GM23338 (cell line): Measurements from ENCODE around the gene GP1BB. TPM values are rescaled to one million over a fixed set of nuclear protein-coding genes. Genes with fewer than 3 reads are reported as not detected.

Experiments
- ATAC-seq: fragments of 200-7000 bp; cut with Tn5 transposase; 3 replicates; pipeline ENCODE4 v1.9.1; 2020
- DNase-seq: peaks from one replicate; pipeline ENCODE4 v3.0.0-alpha.2; 2015; ENCODE audit warnings: low spot score
- H2AFZ ChIP-seq: fragments of 200-600 bp; sonication (generic); 2 replicates; pipeline ENCODE4 v1.8.0; 2016; ENCODE audit warnings: antibody characterized with exemption, mild to moderate bottlenecking, moderate library complexity
- H3F3A ChIP-seq: fragments of 200-600 bp; sonication (generic); replicated peaks from 2 replicates; pipeline ENCODE4 v1.8.0; 2017; ENCODE audit warnings: antibody characterized with exemption, mixed run types, low read depth
- H3K27ac ChIP-seq: fragments of 200-600 bp; sonication (generic); 2 replicates; pipeline ENCODE4 v1.6.1; 2016; ENCODE audit warnings: low read depth
- H3K27me3 ChIP-seq: fragments of 200-600 bp; sonication (generic); 2 replicates; pipeline ENCODE4 v1.8.0; 2016; ENCODE audit warnings: mild to moderate bottlenecking, mixed run types, moderate library complexity; ENCODE audit not compliant: insufficient read depth
- H3K36me3 ChIP-seq: fragments of 200-600 bp; sonication (generic); 2 replicates; pipeline ENCODE4 v1.8.0; 2016; ENCODE audit warnings: mild to moderate bottlenecking; ENCODE audit not compliant: insufficient read depth
- H3K4me1 ChIP-seq: fragments of 200-600 bp; sonication (generic); 2 replicates; pipeline ENCODE4 v1.8.0; 2016; ENCODE audit warnings: mild to moderate bottlenecking, moderate library complexity; ENCODE audit not compliant: insufficient read depth
- H3K4me2 ChIP-seq: fragments of 200-600 bp; sonication (generic); 2 replicates; pipeline ENCODE4 v1.7.1; 2017; ENCODE audit warnings: mixed run types
- H3K4me3 ChIP-seq: fragments of 200-600 bp; sonication (generic); 2 replicates; pipeline ENCODE4 v1.6.1; 2016; ENCODE audit warnings: mixed run types
- H3K79me2 ChIP-seq: fragments of 200-600 bp; sonication (generic); replicated peaks from 2 replicates; pipeline ENCODE4 v1.8.0; 2017; ENCODE audit warnings: mild to moderate bottlenecking; ENCODE audit not compliant: insufficient read depth
- H3K9me2 ChIP-seq: fragments of 200-600 bp; sonication (generic); 2 replicates; pipeline ENCODE4 v1.8.0; 2017; ENCODE audit not compliant: insufficient read depth
- H4K20me1 ChIP-seq: fragments of 200-600 bp; sonication (generic); replicated peaks from 2 replicates; pipeline ENCODE4 v1.8.0; 2017; ENCODE audit warnings: mild to moderate bottlenecking; ENCODE audit not compliant: insufficient read depth
- H3K27ac Mint-ChIP-seq: 2 replicates; pipeline ENCODE4 v1.8.0; 2020; ENCODE audit warnings: inconsistent platforms, mild to moderate bottlenecking, moderate library complexity, mixed read lengths
- H3K27me3 Mint-ChIP-seq: 3 replicates; pipeline ENCODE4 v1.8.0; 2022; ENCODE audit warnings: low read depth, mild to moderate bottlenecking, moderate library complexity, mixed read lengths, inconsistent platforms; ENCODE audit not compliant: insufficient read depth, poor library complexity
- H3K36me3 Mint-ChIP-seq: 3 replicates; pipeline ENCODE4 v1.8.0; 2021; ENCODE audit warnings: low read depth, mild to moderate bottlenecking, inconsistent platforms, moderate library complexity, mixed read lengths
- H3K4me1 Mint-ChIP-seq: 3 replicates; pipeline ENCODE4 v1.8.0; 2020; ENCODE audit warnings: mild to moderate bottlenecking, inconsistent platforms, mixed read lengths
- H3K4me3 Mint-ChIP-seq: 3 replicates; pipeline ENCODE4 v1.8.0; 2021; ENCODE audit warnings: moderate library complexity, mild to moderate bottlenecking, inconsistent platforms, mixed read lengths
- H3K9me3 Mint-ChIP-seq: 3 replicates; pipeline ENCODE4 v1.8.0; 2020; ENCODE audit warnings: moderate library complexity, mild to moderate bottlenecking, inconsistent platforms, mixed read lengths
- CREB1 ChIP-seq: fragments of 250-450 bp; sonication (Bioruptor Pico); IDR thresholded peaks from 2 replicates; pipeline ENCODE4 v1.5.0; 2020; ENCODE audit warnings: low read depth, mild to moderate bottlenecking, moderate library complexity
- EZH2 ChIP-seq: fragments of 200-600 bp; sonication (generic); IDR thresholded peaks from one replicate; pipeline ENCODE4 v1.8.0; 2017; ENCODE audit warnings: antibody characterized with exemption, mild to moderate bottlenecking, low read depth; ENCODE audit not compliant: unreplicated experiment
- EZH2phosphoT487 ChIP-seq: fragments of 200-600 bp; sonication (generic); IDR thresholded peaks from one replicate; pipeline ENCODE4 v1.8.1; 2018; ENCODE audit warnings: antibody characterized with exemption; ENCODE audit not compliant: unreplicated experiment
- NANOG ChIP-seq: IDR thresholded peaks from 2 replicates; pipeline ENCODE4 v1.6.1; 2016; ENCODE audit warnings: antibody characterized with exemption, borderline replicate concordance
- POLR2AphosphoS5 ChIP-seq: IDR thresholded peaks from 2 replicates; pipeline ENCODE4 v1.6.1; 2016; ENCODE audit warnings: antibody characterized with exemption, low read depth
- STAT1 ChIP-seq: IDR thresholded peaks from one replicate; pipeline ENCODE4 v1.6.1; 2016; ENCODE audit warnings: antibody characterized with exemption; ENCODE audit not compliant: unreplicated experiment
- ZNF114 ChIP-seq: fragments of 250-450 bp; sonication (Bioruptor Pico); IDR thresholded peaks from 2 replicates; pipeline ENCODE4 v1.5.0; 2020; ENCODE audit warnings: mild to moderate bottlenecking, moderate library complexity
- ZNF331 ChIP-seq: fragments of 250-450 bp; sonication (Bioruptor Pico); IDR thresholded peaks from 2 replicates; pipeline ENCODE4 v1.5.0; 2020; ENCODE audit warnings: low read depth, mild to moderate bottlenecking, moderate library complexity
- polyA plus RNA-seq: library from polyadenylated mRNA; unstranded; fragments of >200 nt; fragmentation: Nextera tagmentation; extraction: Ambion mirVana; gene quantifications from 2 replicates; pipeline ENCODE4 v1.2.1, GENCODE V29; 2016
- total RNA-seq: library from RNA; depleted of rRNA; stranded (reverse); fragments of >200 nt; shearing (Covaris generic); gene quantifications from 2 replicates; pipeline ENCODE4 v1.2.3, GENCODE V29; 2014
- TF ChIP-seq, protein P1 (sequence below): IDR thresholded peaks from 2 replicates; pipeline ENCODE4 v1.6.1; 2016; ENCODE audit warnings: antibody characterized with exemption
- TF ChIP-seq, protein P2 (sequence below), 2 experiments: fragments of 200-600 bp in 1 of 2; sonication (generic) in 1 of 2; conservative IDR thresholded peaks; 2 replicates each; pipeline versions ENCODE4 v1.5.1 to v1.6.1; 2016 to 2017; ENCODE audit warnings: antibody characterized with exemption in 2 of 2, low read depth in 2 of 2, mild to moderate bottlenecking in 2 of 2, moderate library complexity in 1 of 2
- TF ChIP-seq, protein P3 (sequence below): IDR thresholded peaks from one replicate; pipeline ENCODE4 v1.6.1; 2018; ENCODE audit warnings: antibody characterized with exemption; ENCODE audit not compliant: unreplicated experiment
- TF ChIP-seq, protein P4 (sequence below): fragments of 250-450 bp; sonication (Bioruptor Pico); IDR thresholded peaks from 2 replicates; pipeline ENCODE4 v1.5.0; 2020; ENCODE audit warnings: mild to moderate bottlenecking, moderate library complexity

GP1BB gene
- total and polyA plus RNA-seq, 2 experiments from 2014 or later, result 0.53 to 1.3 TPM

DNA sequence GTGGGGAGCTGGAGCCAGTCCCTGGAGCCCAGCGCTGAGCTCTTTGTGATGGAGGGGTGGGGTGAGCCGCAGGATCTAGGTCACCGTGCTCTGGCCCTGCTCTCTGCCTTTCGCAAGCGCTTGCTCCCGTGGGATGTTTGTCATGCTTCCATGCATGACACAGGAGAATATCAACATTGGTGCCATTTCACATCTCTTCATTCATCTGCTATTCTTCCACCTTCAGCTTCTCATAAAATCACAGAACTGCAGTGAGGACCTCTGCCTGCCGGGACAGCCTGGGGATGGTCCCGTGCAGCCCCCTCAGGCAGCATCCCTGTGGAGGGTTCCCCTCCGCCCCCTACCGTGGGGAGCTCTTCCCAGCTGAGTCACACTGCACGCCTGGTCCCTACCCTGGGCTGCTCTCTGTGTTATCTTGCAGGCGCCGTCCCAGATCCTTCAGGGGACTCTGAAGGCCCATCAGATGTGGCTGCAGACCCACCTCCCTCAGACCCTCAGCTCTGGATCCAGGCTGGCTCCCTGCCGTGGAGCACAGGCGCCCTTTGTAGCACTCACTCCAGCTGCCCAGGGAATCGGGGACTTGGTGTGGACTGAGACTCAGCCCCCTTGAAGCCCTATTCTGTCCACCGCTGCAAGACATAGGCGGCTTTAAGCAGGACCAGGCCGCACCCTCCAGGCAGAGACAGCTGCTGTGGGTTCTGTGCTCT, 14.1 kb upstream of the GP1BB start:
- peaks cover 16% of the 10 kb centered on the region for H3K4me1 ChIP-seq
- no peaks in the 10 kb centered on the region for H3K79me2 ChIP-seq
- Mint-ChIP-seq H3K4me1 (peaks cover 29% of the 10 kb centered on the region), H3K36me3 (no peaks in the 10 kb centered on the region), H3K27me3 (peaks cover 45% of the 10 kb centered on the region), H3K27ac (no peak overlapping the region), H3K4me3 (no peak overlapping the region), H3K9me3 (no peaks in the 10 kb centered on the region)
- no peak overlapping the region for H3K4me3 ChIP-seq
- no peak overlapping the region for H2AFZ ChIP-seq
- H3K36me3 ChIP-seq, result no peaks in the 10 kb centered on the region
- no peaks in the 10 kb centered on the region for H3K9me2 ChIP-seq
- H3F3A ChIP-seq, result 0 out of 2 replicates have a peak, but pooled peaks cover 3% of the 10 kb centered on the region
- no peak overlapping the region for H3K27ac ChIP-seq
- peaks cover 15% of the 10 kb centered on the region for H3K27me3 ChIP-seq
- H3K4me2 ChIP-seq, result no peak overlapping the region
- DNase-seq, result no peak
- TF ChIP-seq CREB1 (CRISPR knock-in tag), result no peak
- TF ChIP-seq EZH2phosphoT487, result no peak
- TF ChIP-seq, protein P1, sequence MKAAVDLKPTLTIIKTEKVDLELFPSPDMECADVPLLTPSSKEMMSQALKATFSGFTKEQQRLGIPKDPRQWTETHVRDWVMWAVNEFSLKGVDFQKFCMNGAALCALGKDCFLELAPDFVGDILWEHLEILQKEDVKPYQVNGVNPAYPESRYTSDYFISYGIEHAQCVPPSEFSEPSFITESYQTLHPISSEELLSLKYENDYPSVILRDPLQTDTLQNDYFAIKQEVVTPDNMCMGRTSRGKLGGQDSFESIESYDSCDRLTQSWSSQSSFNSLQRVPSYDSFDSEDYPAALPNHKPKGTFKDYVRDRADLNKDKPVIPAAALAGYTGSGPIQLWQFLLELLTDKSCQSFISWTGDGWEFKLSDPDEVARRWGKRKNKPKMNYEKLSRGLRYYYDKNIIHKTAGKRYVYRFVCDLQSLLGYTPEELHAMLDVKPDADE, result no peak
- TF ChIP-seq, protein P2, sequence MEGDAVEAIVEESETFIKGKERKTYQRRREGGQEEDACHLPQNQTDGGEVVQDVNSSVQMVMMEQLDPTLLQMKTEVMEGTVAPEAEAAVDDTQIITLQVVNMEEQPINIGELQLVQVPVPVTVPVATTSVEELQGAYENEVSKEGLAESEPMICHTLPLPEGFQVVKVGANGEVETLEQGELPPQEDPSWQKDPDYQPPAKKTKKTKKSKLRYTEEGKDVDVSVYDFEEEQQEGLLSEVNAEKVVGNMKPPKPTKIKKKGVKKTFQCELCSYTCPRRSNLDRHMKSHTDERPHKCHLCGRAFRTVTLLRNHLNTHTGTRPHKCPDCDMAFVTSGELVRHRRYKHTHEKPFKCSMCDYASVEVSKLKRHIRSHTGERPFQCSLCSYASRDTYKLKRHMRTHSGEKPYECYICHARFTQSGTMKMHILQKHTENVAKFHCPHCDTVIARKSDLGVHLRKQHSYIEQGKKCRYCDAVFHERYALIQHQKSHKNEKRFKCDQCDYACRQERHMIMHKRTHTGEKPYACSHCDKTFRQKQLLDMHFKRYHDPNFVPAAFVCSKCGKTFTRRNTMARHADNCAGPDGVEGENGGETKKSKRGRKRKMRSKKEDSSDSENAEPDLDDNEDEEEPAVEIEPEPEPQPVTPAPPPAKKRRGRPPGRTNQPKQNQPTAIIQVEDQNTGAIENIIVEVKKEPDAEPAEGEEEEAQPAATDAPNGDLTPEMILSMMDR (conservative IDR thresholded peaks at IDR 0.05; ENCODE audit: low read depth in 2 of 2), result no peak
- no peak for TF ChIP-seq EZH2
- no peak for TF ChIP-seq ZNF331 (CRISPR knock-in tag)
- no peak for TF ChIP-seq ZNF114 (CRISPR knock-in tag)
- TF ChIP-seq POLR2AphosphoS5, result no peak
- no peak for TF ChIP-seq NANOG
- TF ChIP-seq STAT1, result no peak
- TF ChIP-seq, protein P3, sequence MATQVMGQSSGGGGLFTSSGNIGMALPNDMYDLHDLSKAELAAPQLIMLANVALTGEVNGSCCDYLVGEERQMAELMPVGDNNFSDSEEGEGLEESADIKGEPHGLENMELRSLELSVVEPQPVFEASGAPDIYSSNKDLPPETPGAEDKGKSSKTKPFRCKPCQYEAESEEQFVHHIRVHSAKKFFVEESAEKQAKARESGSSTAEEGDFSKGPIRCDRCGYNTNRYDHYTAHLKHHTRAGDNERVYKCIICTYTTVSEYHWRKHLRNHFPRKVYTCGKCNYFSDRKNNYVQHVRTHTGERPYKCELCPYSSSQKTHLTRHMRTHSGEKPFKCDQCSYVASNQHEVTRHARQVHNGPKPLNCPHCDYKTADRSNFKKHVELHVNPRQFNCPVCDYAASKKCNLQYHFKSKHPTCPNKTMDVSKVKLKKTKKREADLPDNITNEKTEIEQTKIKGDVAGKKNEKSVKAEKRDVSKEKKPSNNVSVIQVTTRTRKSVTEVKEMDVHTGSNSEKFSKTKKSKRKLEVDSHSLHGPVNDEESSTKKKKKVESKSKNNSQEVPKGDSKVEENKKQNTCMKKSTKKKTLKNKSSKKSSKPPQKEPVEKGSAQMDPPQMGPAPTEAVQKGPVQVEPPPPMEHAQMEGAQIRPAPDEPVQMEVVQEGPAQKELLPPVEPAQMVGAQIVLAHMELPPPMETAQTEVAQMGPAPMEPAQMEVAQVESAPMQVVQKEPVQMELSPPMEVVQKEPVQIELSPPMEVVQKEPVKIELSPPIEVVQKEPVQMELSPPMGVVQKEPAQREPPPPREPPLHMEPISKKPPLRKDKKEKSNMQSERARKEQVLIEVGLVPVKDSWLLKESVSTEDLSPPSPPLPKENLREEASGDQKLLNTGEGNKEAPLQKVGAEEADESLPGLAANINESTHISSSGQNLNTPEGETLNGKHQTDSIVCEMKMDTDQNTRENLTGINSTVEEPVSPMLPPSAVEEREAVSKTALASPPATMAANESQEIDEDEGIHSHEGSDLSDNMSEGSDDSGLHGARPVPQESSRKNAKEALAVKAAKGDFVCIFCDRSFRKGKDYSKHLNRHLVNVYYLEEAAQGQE, result no peak
- TF ChIP-seq, protein P4, sequence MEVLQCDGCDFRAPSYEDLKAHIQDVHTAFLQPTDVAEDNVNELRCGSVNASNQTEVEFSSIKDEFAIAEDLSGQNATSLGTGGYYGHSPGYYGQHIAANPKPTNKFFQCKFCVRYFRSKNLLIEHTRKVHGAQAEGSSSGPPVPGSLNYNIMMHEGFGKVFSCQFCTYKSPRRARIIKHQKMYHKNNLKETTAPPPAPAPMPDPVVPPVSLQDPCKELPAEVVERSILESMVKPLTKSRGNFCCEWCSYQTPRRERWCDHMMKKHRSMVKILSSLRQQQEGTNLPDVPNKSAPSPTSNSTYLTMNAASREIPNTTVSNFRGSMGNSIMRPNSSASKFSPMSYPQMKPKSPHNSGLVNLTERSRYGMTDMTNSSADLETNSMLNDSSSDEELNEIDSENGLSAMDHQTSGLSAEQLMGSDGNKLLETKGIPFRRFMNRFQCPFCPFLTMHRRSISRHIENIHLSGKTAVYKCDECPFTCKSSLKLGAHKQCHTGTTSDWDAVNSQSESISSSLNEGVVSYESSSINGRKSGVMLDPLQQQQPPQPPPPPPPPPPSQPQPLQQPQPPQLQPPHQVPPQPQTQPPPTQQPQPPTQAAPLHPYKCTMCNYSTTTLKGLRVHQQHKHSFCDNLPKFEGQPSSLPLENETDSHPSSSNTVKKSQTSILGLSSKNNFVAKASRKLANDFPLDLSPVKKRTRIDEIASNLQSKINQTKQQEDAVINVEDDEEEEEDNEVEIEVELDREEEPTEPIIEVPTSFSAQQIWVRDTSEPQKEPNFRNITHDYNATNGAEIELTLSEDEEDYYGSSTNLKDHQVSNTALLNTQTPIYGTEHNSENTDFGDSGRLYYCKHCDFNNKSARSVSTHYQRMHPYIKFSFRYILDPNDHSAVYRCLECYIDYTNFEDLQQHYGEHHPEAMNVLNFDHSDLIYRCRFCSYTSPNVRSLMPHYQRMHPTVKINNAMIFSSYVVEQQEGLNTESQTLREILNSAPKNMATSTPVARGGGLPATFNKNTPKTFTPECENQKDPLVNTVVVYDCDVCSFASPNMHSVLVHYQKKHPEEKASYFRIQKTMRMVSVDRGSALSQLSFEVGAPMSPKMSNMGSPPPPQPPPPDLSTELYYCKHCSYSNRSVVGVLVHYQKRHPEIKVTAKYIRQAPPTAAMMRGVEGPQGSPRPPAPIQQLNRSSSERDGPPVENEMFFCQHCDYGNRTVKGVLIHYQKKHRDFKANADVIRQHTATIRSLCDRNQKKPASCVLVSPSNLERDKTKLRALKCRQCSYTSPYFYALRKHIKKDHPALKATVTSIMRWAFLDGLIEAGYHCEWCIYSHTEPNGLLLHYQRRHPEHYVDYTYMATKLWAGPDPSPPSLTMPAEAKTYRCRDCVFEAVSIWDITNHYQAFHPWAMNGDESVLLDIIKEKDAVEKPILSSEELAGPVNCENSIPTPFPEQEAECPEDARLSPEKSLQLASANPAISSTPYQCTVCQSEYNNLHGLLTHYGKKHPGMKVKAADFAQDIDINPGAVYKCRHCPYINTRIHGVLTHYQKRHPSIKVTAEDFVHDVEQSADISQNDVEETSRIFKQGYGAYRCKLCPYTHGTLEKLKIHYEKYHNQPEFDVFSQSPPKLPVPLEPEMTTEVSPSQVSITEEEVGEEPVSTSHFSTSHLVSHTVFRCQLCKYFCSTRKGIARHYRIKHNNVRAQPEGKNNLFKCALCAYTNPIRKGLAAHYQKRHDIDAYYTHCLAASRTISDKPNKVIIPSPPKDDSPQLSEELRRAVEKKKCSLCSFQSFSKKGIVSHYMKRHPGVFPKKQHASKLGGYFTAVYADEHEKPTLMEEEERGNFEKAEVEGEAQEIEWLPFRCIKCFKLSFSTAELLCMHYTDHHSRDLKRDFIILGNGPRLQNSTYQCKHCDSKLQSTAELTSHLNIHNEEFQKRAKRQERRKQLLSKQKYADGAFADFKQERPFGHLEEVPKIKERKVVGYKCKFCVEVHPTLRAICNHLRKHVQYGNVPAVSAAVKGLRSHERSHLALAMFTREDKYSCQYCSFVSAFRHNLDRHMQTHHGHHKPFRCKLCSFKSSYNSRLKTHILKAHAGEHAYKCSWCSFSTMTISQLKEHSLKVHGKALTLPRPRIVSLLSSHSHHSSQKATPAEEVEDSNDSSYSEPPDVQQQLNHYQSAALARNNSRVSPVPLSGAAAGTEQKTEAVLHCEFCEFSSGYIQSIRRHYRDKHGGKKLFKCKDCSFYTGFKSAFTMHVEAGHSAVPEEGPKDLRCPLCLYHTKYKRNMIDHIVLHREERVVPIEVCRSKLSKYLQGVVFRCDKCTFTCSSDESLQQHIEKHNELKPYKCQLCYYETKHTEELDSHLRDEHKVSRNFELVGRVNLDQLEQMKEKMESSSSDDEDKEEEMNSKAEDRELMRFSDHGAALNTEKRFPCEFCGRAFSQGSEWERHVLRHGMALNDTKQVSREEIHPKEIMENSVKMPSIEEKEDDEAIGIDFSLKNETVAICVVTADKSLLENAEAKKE (CRISPR knock-in tag), result no peak
- ATAC-seq, result no peak
- H4K20me1 ChIP-seq, result no peaks in the 10 kb centered on the region
